PC-3 (cell line): ENCODE data around the gene SARM1.

Experiments used
- EZH2 ChIP-seq: fragments of 300-600 bp; sonication (generic); IDR thresholded peaks from one replicate; pipeline ENCODE4 v1.6.1; 2017; ENCODE audit warnings: antibody characterized with exemption, mild to moderate bottlenecking, low read length; ENCODE audit not compliant: unreplicated experiment
- EZH2phosphoT487 ChIP-seq: fragments of 300-600 bp; sonication (generic); IDR thresholded peaks from 2 replicates; pipeline ENCODE4 v1.6.1; 2018; ENCODE audit warnings: mild to moderate bottlenecking, antibody characterized with exemption, low read length, borderline replicate concordance
- TF ChIP-seq, protein P1 (sequence below): fragments of 300-600 bp; sonication (generic); conservative IDR thresholded peaks from 2 replicates; pipeline ENCODE4 v1.5.1; 2017; ENCODE audit warnings: antibody characterized with exemption, low read depth, mild to moderate bottlenecking, low read length

DNA sequence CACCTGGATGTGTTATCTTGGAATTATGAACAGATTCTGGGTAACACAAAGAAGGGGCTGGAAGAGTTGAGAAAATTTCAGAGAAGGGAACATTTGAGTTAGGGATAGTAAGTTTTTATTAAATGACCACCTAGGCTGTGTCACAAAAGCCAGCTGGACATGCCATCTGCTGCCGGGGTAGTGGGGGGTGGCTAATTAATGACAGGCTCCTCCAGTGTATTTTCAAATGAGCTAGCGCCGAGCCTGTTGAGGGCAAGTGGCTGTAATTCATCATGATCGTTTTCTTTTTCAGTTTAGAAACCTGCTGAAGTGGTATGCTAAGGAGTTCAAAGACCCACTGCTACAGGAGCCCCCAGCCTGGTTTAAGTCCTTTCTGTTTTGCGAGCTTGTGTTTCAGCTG lies 46.3 kb upstream of the SARM1 start:
- TF ChIP-seq, protein P1, sequence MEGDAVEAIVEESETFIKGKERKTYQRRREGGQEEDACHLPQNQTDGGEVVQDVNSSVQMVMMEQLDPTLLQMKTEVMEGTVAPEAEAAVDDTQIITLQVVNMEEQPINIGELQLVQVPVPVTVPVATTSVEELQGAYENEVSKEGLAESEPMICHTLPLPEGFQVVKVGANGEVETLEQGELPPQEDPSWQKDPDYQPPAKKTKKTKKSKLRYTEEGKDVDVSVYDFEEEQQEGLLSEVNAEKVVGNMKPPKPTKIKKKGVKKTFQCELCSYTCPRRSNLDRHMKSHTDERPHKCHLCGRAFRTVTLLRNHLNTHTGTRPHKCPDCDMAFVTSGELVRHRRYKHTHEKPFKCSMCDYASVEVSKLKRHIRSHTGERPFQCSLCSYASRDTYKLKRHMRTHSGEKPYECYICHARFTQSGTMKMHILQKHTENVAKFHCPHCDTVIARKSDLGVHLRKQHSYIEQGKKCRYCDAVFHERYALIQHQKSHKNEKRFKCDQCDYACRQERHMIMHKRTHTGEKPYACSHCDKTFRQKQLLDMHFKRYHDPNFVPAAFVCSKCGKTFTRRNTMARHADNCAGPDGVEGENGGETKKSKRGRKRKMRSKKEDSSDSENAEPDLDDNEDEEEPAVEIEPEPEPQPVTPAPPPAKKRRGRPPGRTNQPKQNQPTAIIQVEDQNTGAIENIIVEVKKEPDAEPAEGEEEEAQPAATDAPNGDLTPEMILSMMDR, result no peak
- TF ChIP-seq EZH2phosphoT487 (no peak), EZH2 (no peak)
